Heart right ventricle (tissue), 16 donors: Measurements from ENCODE around the gene PDLIM7. TPM values are rescaled to one million over a fixed set of nuclear protein-coding genes. Genes with fewer than 3 reads are reported as not detected.
A peak's percentile ranks its signal among the peaks of the same experiment; 100 is the strongest.

Source experiments
- ATAC-seq, 8 donors: fragments of 200-7000 bp; cut with Tn5 transposase; one replicate each; pipeline ENCODE4 v1.9.1; 2020; ENCODE audit warnings: mild to moderate bottlenecking in 8 of 8, moderate library complexity in 8 of 8, moderate number of reproducible peaks in 1 of 8
- DNase-seq, 2 donors: peaks; one replicate each; pipeline ENCODE4 v3.0.0-alpha.2; 2020
- H3K27ac ChIP-seq, 10 donors: fragments of 200-600 bp; sonication (generic) in 2 of 10; one replicate each; pipeline versions ENCODE4 v1.5.0 to v1.8.0; 2020 to 2022; ENCODE audit warnings: mild to moderate bottlenecking in 3 of 10
- H3K27me3 ChIP-seq, 7 donors: fragments of 200-600 bp; one replicate each; pipeline ENCODE4 v1.8.0; 2021 to 2022; ENCODE audit warnings: mild to moderate bottlenecking in 2 of 7
- H3K36me3 ChIP-seq, 9 donors: fragments of 200-600 bp; sonication (generic) in 1 of 9; one replicate each; pipeline versions ENCODE4 v1.5.0 to v1.8.0; 2020 to 2022; ENCODE audit warnings: mild to moderate bottlenecking in 2 of 9
- H3K4me1 ChIP-seq, 9 donors: fragments of 200-600 bp; sonication (generic) in 1 of 9; one replicate each; pipeline versions ENCODE4 v1.5.0 to v1.8.0; 2020 to 2022; ENCODE audit warnings: mild to moderate bottlenecking in 4 of 9
- H3K4me3 ChIP-seq, 10 donors: fragments of 200-600 bp; sonication (generic) in 2 of 10; one replicate each; pipeline versions ENCODE4 v1.5.0 to v1.8.0; 2020 to 2022; ENCODE audit warnings: mild to moderate bottlenecking in 7 of 10, moderate library complexity in 2 of 10
- H3K9me3 ChIP-seq, 11 donors: fragments of 200-600 bp in 10 of 11; sonication (generic) in 2 of 11; one replicate each; pipeline versions ENCODE4 v1.5.0 to v1.8.0; 2013 to 2022; ENCODE audit warnings: mild to moderate bottlenecking in 2 of 11, control low read depth in 1 of 11, moderate library complexity in 1 of 11
- CTCF ChIP-seq, 9 donors: fragments of 200-600 bp; sonication (generic) in 2 of 9; IDR thresholded peaks; one replicate each; pipeline versions ENCODE4 v1.5.0 to v1.8.0; 2021 to 2022; ENCODE audit warnings: antibody characterized with exemption in 9 of 9, mild to moderate bottlenecking in 5 of 9, moderate library complexity in 1 of 9
- WGBS, 2 donors: extraction: QIAGEN DNeasy Blood & Tissue Kit; methylation state at CpG; one replicate each; pipeline ENCODE4 v1.1.7; 2013; ENCODE audit warnings: inconsistent platforms in 1 of 2; 5-methylcytosine and 5-hydroxymethylcytosine counted together
- intact Hi-C, 10 donors: fragments of 100-400 bp; cut with DNase I; formaldehyde crosslinking; loops; one replicate each; pipeline versions ENCODE4 v1.11.1 to v1.14.2; 2022
- polyA plus RNA-seq, 2 donors: library from polyadenylated mRNA; stranded (reverse); fragments of 200-250 nt; gene quantifications; one replicate each; pipeline ENCODE4 v1.2.3, GENCODE V29; 2013
- total RNA-seq, 10 donors: library from RNA; stranded (reverse); fragmentation: NEBNext Ultra II Directional in 3 of 10; extraction: Animal tissue kit (Norgen Biotek cat#: 25700) in 3 of 10; gene quantifications; one replicate each; pipeline versions ENCODE4 v1.2.1 to v1.2.4, GENCODE V29; 2021 to 2023
- donor health status: Arrhythmogenic right ventricular cardiomyopathy.
- donor health status: ischemic (EF 13 %, LVEDD 7.1; RV severe dilation, severe dysfunction).
- donor health status: healthy with polysubstance abuse.
- donor health status: DM: no; HTN: yes; CAD: no.
- donor health status: DM: no; HTN: no; CAD: no.
- donor health status: ischemic (EF 25% LVEDD 6.9; RV normal size, moderate dysfunction).
- donor health status: ischemic (EF 25% LVEDD 5.7; RV mildly dilated, moderate dysfunction).
- donor health status: healthy.
- donor health status: DM: yes; HTN: yes; CAD: no.
- donor health status: Ischemic cardiomyopathy.
- donor health status: ischemic (EF 35%, LVEDD 5.7; RV mildly dilated, moderate dysfunction).
- donor health status: nonischemic (EF 11% LVEDD 7.7; RV severe dilation, severe dysfunction).
- donor health status: DM: yes; HTN: yes; CAD: no.
- donor health status: PGD.
- donor health status: ischemic (EF 29% LVEDD 5.4; RV normal size, mild dysfunction).
- donor health status: nonischemic (EF 23%, LVEDD 6.1; RV moderate dilation, normal function).

Gene PDLIM7
- total and polyA plus RNA-seq, 12 donors, result 32.5 to 131 (median 58.1) TPM

- no peak for DNase-seq
- Histone ChIP-seq H3K27me3 (peaks cover 0 to 37% (median 14%) of the 10 kb centered on the region in 7 donors), H3K27ac (peak overlapping the region in 2 of 10 donors; percentile 10 to 15), H3K4me1 (peaks cover 0 to 64% (median 46%) of the 10 kb centered on the region in 9 donors), H3K36me3 (peaks cover 0 to 7% (median 0%) of the 10 kb centered on the region in 9 donors), H3K4me3 (no peak overlapping the region), H3K9me3 (no peaks in the 10 kb centered on the region)
- ATAC-seq, result peak in 1 of 8 donors; percentile 2
- WGBS, 2 donors, result 77 to 82% methylated on average over 18 of the region's 18 CpGs
- intact Hi-C loops, result no loop called here
- no peak for TF ChIP-seq CTCF (IDR thresholded peaks at IDR 0.05)
Measured at GRCh38 chr5:177476531-177477233, 20.7 kb downstream of the PDLIM7 start.

DNA sequence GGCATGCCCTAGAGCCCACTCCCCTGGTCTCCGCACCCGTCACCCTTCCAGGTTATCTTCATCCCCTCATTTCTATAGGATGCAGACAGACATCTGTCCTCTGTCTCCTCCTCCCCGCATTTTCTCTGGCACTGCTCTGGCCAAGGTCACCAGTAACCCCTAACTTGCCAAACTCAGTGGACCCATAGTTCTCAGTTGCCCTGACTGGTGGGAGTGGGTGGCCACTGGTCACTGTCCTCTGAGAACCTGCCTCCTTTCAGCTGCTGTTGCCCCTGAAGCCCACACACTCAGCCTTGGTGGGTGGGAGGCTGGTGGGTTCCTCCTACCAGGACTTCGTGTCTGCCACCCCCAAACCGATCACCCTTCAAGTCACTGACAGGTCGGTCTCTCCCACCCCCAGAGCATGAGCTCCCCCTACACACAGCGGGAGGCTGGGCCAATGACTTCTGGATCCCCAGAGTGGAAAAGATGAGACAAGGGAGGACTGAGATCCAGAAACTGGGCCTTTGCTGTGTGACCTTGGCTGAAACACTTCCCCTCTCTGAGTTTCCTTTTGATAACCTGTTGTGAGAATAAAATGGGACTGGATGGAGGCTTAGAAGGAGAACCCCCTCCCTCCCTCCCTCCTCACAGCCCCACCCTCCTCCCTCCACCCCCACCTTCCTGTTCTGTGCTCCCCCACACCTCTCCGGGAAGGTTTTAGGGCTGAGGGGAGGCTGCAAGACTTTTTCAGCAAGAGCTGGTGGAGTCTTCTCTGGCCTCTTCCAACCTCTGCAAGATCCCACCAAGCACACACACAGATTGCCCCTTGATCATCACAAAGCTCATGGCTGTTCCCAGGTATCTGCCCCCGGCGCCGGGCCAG, 21.6 kb downstream of the PDLIM7 start:
- Histone ChIP-seq H3K27me3 (peaks cover 0 to 43% (median 14%) of the 10 kb centered on the region in 7 donors), H3K9me3 (no peaks in the 10 kb centered on the region), H3K27ac (peak overlapping the region in 1 of 10 donors; percentile 9), H3K36me3 (no peaks in the 10 kb centered on the region), H3K4me1 (peaks cover 5 to 68% (median 50%) of the 10 kb centered on the region in 9 donors), H3K4me3 (no peak overlapping the region)
- DNase-seq (no peak), ATAC-seq (no peak)
- WGBS, 2 donors, result 69 to 74% methylated on average over 11 of the region's 11 CpGs
- intact Hi-C loops, result no loop called here
- TF ChIP-seq CTCF (IDR thresholded peaks at IDR 0.05), result no peak

DNA sequence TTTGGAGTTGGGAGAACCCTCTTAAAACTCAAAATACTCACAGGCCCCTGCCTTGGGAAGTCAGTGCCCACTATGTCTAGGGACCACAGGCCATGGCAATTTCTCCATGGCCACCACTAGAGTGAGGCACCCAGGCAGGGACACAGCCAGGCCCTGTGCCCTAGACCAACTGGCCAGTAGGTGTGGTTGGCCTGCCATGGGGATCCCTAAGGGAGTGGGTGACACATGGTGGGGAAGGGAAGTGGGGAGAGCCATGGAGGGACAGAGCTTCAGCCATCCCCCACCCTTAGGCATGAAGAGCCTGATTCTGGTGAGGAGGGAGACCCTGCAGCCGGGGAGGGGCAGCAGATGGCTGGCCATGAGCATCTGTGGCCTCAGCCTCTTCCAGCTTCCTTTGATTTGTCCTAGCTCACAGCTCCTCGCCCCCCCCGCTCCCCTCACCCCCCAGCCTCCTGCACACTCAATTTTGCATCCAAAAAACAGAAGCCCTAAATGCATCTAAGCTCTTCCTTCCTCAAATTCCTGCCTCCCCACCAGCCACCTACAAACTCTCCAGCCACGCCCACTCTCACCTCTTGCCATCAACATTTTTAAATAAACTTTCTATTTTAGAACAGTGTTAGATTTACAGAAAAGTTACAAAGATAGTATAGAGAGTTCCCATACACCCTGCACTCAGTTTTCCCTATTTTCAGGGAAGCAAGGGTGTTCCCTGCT, 22.4 kb downstream of the PDLIM7 start:
- Histone ChIP-seq H3K27ac (peak overlapping the region in 3 of 10 donors; percentile 16 to 93 (median 53)), H3K4me1 (peaks cover 13 to 74% (median 51%) of the 10 kb centered on the region in 9 donors), H3K4me3 (no peak overlapping the region), H3K36me3 (no peaks in the 10 kb centered on the region), H3K27me3 (peaks cover 0 to 43% (median 14%) of the 10 kb centered on the region in 7 donors), H3K9me3 (no peaks in the 10 kb centered on the region)
- WGBS, 2 donors, result 52 to 56% methylated on average over 4 of the region's 4 CpGs
- no peak for TF ChIP-seq CTCF (IDR thresholded peaks at IDR 0.05)
- intact Hi-C loops, result no loop called here
- DNase-seq (no peak), ATAC-seq (no peak)

DNA sequence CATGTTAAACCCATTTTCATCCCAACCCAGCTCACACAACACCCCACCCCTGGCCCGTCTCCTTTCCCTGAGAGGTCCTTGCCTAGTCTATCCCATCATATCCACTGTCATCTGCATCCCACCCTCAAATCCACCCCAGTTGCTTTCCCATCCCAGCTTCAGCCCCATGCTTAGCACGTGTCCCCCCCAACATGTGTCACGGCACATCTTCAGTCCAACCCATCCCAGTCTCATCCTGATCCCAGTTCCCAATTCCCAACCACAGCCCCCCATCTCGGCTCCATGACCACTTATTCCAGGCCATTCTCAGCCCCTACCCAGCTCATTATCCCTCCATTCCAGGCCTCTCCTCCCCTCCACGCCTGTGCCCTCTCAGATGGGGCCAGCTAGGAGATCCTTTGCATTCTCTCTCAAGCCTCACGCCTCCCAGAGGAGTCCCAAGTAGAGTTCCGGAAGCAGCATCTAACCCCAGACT, 23.4 kb downstream of the PDLIM7 start:
- peaks cover 18 to 74% (median 51%) of the 10 kb centered on the region in 9 donors for H3K4me1 ChIP-seq
- no peak for ATAC-seq
- DNase-seq, result no peak
- WGBS, 2 donors, result 42 to 51% methylated on average over 7 of the region's 7 CpGs
- no peaks in the 10 kb centered on the region for H3K9me3 ChIP-seq
- H3K27me3 ChIP-seq, result peaks cover 0 to 47% (median 14%) of the 10 kb centered on the region in 7 donors
- no peaks in the 10 kb centered on the region for H3K36me3 ChIP-seq
- peak overlapping the region in 3 of 10 donors; percentile 69 to 85 (median 74) for H3K4me3 ChIP-seq
- intact Hi-C loops, result no loop called here
- no peak for TF ChIP-seq CTCF (IDR thresholded peaks at IDR 0.05)
- H3K27ac ChIP-seq, result peak overlapping the region in 5 of 10 donors; percentile 16 to 93 (median 53)
